PFSK-1 (cell line): ENCODE results near the gene DNAH14.

Source experiments
- POLR2AphosphoS5 ChIP-seq: IDR thresholded peaks from 2 replicates; pipeline ENCODE4 v1.6.1; 2012; ENCODE audit warnings: low read depth, mild to moderate bottlenecking, control low read depth, low read length, moderate library complexity
- TAF1 ChIP-seq: IDR thresholded peaks from 2 replicates; pipeline ENCODE4 v1.6.1; 2012; ENCODE audit warnings: low read length, control low read depth, borderline replicate concordance; ENCODE audit not compliant: insufficient read depth

DNA sequence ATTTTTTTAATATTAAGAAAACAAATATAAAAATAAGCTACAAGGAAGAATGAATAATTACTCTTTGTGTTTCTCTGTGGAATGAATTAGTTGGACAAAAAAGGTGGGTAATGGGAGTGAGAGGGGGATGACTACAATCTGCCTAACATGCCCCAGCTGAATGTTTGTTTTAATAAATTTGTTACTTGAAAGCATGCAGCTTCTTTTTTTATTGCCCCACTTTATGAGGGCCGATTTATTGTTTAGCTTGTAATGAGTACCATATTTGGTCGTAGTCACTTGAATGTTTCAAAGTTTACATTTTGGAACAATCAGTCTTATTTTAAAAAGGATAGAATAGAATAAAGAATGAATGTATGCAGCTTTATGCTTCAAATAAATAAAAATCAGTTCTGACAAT lies 301.0 kb downstream of the DNAH14 start:
- TF ChIP-seq POLR2AphosphoS5 = no peak
- TF ChIP-seq TAF1 = no peak
